Inflammatory macrophage treated with lipopolysaccharide for 1 hour (primary cell): ENCODE data around the gene APOBEC3F.

Experiments
- DNase-seq, 2 donors: peaks; one replicate each; pipeline ENCODE4 v3.0.0-alpha.2; 2020 to 2022

Gene APOBEC3F

DNA sequence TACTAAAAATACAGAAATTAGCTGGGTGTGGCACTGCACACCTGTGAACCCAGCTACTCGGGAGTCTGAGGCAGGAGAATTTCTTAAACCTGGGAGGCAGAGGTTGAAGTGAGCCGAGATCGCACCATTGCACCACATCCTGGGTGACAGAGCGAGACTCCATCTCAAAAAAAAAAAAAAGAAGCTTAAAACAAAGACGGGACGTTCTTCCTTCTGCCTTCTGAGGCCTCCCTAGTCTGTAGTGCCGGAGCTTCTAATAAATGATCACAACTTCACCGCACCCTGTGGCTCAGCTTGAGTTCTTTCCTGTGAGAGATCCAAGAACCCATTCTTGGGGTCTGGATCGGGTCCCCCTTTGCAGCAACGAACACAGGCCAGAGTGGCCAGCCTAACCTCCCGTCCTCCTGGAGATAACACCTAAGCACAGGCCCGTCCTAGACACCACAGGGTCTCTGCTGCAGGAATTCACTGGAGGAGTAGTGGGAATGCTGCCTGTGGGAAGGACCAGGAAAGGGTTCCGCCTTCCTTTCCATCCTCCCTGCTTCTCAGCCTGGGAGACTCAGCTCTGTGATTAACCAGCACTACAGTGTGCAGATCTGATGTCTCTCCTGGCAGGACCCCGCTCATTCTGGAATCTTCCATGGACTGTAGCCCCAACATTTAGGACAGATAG is 54.2 kb downstream of the APOBEC3F start:
- DNase-seq: no peak

DNA sequence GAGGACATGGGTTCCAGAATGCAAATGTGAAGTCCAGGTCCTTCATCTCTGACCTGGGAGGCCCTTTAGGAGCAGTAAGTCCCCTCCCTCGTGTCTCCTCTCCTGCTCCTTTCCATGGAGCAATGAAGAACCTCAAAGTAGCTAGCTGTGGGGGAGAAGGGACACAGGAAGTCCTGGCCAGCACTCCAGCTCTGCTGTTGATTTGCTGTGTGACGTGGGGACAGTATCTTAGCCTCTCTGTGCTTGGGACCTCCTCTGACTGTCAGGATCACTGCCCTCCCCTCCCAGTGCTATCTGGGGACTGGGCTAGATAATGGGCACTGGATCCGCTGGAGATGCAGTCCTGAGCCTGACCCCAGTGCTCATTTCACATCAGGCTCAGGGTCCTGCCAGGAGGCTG is 55.3 kb downstream of the APOBEC3F start:
- DNase-seq: no peak

DNA sequence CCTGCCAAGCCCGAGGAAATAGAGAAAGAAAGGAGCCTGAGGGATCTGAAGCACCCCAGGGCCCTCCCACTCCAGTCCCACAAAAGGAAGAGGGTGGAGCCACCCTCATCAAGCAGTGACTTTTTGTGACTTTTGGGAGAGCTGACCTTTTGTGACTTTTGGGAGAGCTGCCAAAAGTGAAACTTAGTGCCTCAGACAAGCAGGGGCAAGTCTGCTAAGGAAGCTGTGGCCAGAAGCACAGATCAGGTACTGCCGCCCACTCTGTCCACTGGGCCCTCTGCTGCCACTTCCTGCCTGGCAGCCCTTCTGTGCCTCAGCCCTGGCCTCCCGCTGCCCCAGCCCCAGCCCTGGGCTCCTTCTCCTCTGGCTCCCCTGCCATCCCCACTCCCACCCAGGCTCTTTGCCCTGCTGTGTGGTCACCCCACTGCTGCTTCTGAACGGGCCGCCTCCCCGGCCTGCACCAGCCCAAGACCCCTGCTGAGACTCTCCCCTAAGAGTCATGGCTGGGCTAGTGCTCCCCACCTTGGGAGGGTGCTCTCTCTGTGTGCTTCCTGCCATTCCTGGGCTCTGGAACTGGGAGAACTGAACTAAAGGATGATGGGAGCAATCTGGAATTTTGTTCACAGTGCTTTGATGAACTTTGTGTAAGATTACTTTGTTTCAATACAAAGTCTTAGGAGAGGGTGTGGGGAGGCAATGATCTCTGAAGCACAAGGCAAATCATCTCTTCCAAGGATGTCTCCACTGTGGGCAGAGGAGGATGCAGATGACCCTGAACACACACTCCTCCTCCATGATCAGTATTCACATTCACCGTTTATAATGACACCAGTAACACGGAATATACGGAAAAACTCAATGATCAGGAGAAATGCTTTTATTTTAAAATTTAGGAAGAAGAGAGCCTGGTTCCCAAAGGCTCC is 56.7 kb downstream of the APOBEC3F start, which contains the start of gene APOBEC3H:
Gene APOBEC3H (plus strand): TSS at position 147 of the 923 bp plus-strand sequence. CDS start 3,035 bp downstream, outside the sequence.
- DNase-seq: peak; percentile 40 to 44

- DNase-seq: no peak
Observed at GRCh38 chr22:39098026-39098425, 57.4 kb downstream of the APOBEC3F start.

GRCh38 chr22:39098576-39098975 is 57.9 kb downstream of the APOBEC3F start:
- DNase-seq: no peak

GRCh38 chr22:39101226-39101625 is 60.6 kb downstream of the APOBEC3F start:
- DNase-seq: no peak

DNA sequence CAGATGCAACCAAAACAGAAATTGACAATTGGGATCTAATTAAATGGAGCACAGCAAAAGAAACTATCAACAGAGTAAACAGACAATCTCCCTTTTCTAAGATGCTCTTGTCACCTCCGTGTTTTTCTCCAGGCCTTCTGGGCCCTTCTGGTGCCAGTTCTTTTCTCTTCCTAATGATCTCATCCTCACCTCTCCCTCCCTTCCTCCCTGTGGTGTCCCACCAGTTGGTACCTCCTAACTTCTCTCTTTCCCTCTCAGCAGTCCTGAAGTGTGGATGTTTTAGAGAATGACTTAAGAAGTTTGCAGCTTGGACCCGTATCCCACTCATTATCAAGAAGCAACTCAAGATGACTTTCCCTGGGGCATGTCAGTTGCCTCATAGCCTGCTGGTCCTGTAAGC is 62.8 kb downstream of the APOBEC3F start:
- no peak for DNase-seq
